Muscle layer of duodenum (tissue), 2 donors: Measurements from ENCODE around the gene PRKG1.

Source experiments
- H3K27ac ChIP-seq: one replicate; pipeline ENCODE4 v1.7.0; 2013; ENCODE audit warnings: mild to moderate bottlenecking, low read length
- H3K27me3 ChIP-seq: one replicate; pipeline ENCODE4 v1.7.0; 2013; ENCODE audit warnings: low read depth, mild to moderate bottlenecking, control low read depth, low read length
- H3K36me3 ChIP-seq, 2 donors: one replicate each; pipeline ENCODE4 v1.7.0; 2013; ENCODE audit warnings: low read length in 2 of 2, control low read depth in 1 of 2, mild to moderate bottlenecking in 1 of 2; ENCODE audit not compliant: insufficient read depth in 2 of 2, control insufficient read depth in 1 of 2
- H3K4me1 ChIP-seq, 2 donors: one replicate each; pipeline ENCODE4 v1.7.0; 2013; ENCODE audit warnings: low read length in 2 of 2, mild to moderate bottlenecking in 2 of 2, control low read depth in 1 of 2, moderate library complexity in 1 of 2; ENCODE audit not compliant: insufficient read depth in 2 of 2, control insufficient read depth in 1 of 2
- H3K4me3 ChIP-seq, 2 donors: one replicate each; pipeline ENCODE4 v1.7.0; 2013; ENCODE audit warnings: low read length in 2 of 2, low read depth in 1 of 2, mild to moderate bottlenecking in 1 of 2
- H3K9me3 ChIP-seq, 2 donors: one replicate each; pipeline ENCODE4 v1.7.0; 2013; ENCODE audit warnings: low read length in 2 of 2, control low read depth in 1 of 2, mild to moderate bottlenecking in 1 of 2; ENCODE audit not compliant: control insufficient read depth in 1 of 2
- donor health status: healthy.

Gene PRKG1

DNA sequence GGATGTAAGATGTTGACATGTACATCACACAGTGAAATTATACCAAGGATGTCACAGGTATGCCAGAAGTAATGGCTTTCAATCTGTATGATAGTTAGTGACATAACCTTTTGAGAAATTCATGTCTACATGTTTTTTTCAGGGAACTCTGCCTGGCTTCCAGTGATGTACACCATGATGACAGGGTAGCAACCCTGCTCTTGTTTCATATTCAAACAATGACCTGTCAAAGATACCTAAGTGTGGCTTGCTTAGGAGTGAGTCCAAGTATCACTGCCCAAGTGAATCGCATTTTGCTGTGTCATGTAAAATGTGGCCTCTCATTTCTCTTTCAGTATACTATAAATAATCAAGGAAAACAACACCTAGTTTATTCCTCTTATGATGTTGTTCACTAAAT is 1033.9 kb downstream of the PRKG1 start:
- no peaks in the 10 kb centered on the region for H3K27me3 ChIP-seq
- no peak overlapping the region for H3K4me3 ChIP-seq
- H3K4me1 ChIP-seq = no peaks in the 10 kb centered on the region
- no peaks in the 10 kb centered on the region for H3K36me3 ChIP-seq
- H3K27ac ChIP-seq = no peak overlapping the region
- H3K9me3 ChIP-seq = no peaks in the 10 kb centered on the region

DNA sequence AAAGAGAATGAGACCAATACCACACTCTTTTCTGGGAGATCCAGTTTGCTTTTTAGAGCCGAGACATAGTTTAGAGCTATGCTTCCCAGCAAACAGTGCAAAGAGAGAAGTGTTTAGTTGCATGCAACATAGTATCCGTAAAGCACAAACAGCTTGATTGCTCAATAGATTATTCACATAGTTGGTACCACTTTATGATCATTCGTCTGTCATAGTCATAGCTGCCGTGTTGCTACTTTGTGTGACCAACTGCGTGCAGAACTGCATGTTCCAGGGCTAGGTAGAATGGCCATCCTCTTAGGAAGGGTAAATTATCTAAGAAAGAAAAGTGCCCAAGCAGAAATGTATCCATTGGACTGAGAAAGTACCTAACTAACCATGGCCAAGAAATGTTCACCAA is 1036.3 kb downstream of the PRKG1 start:
- Histone ChIP-seq H3K36me3 (no peaks in the 10 kb centered on the region), H3K27ac (no peak overlapping the region), H3K4me1 (no peaks in the 10 kb centered on the region), H3K4me3 (no peak overlapping the region), H3K27me3 (no peaks in the 10 kb centered on the region), H3K9me3 (no peaks in the 10 kb centered on the region)

DNA sequence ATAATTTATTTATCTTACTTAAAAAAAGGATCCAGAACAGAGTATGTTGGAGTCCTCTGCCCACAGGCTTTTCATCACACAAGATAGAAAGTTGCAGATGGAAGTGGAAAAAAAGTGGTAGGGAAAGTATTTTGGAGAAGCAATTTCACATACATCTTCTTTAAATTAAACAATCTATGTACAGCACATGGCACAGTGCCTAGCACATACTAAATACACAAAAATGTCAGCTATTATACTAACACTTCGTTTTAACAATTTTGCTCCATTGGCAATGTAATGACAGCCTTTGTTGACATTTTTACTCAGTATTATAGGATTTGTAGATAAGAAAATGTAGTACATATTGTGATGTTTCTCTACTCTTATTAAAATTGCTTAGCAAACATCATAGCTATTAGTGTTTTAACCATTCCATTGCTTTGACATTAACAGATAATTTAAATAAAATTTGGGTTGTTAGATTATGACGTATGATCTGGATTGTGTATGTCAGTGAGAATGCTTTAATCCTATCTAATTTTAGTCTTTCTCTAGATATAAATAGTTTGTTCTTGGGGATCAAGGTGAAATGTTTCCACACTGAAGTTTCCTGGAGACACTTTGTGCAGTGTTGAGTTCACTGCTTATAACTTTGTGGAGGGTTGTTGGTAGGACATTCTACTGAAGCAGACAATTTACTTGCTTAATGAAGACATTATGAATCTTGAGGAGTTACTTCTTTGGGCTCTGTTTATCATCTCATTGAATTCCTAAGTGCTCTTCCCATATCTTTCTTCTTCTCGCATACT is 1037.0 kb downstream of the PRKG1 start:
- Histone ChIP-seq H3K27me3 (no peaks in the 10 kb centered on the region), H3K4me1 (no peaks in the 10 kb centered on the region), H3K4me3 (no peak overlapping the region), H3K27ac (no peak overlapping the region), H3K9me3 (no peaks in the 10 kb centered on the region), H3K36me3 (no peaks in the 10 kb centered on the region)

DNA sequence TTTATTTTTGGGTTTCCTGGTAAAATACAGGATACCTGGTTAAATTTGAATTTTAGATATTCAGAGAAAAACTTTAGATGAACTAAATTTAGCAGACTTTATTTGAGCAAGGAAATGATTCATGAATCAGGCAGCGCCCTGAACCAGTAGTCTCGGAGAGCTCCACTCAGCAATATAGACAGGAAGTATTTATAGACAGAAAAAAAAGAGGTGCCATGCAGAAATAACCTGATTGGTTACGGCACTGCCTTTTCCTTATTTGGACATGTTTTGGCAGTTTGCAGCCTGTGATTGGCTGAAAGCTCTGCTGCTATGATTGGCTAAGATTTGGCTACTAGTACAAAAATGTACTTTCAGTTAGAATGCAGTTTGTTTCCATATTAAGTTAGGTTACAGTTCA is 1041.5 kb downstream of the PRKG1 start:
- Histone ChIP-seq H3K27ac (no peak overlapping the region), H3K9me3 (no peaks in the 10 kb centered on the region), H3K4me1 (no peaks in the 10 kb centered on the region), H3K4me3 (no peak overlapping the region), H3K36me3 (no peaks in the 10 kb centered on the region), H3K27me3 (no peaks in the 10 kb centered on the region)

DNA sequence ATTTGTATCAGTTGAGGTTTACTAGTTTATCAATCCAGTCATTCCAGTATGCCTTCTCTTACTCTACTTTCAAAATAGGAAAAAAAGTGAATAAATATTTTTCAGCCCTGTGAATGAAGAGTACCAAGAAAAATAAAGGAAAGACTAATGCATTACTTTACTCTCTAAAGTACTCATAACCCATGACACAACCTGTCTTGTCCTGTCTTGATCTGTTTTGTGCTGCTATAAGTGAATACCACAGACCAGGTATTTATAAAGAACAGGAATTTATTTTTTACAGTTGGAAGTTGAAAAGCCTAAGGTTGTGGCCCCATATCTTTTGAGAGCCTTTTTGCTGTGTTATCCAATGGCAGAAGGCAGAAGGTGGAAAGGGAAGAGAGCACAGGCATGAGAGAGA is 1045.2 kb downstream of the PRKG1 start:
- H3K9me3 ChIP-seq = no peaks in the 10 kb centered on the region
- H3K4me1 ChIP-seq = no peaks in the 10 kb centered on the region
- H3K27me3 ChIP-seq = no peaks in the 10 kb centered on the region
- H3K27ac ChIP-seq = no peak overlapping the region
- H3K4me3 ChIP-seq = no peak overlapping the region
- H3K36me3 ChIP-seq = no peaks in the 10 kb centered on the region

DNA sequence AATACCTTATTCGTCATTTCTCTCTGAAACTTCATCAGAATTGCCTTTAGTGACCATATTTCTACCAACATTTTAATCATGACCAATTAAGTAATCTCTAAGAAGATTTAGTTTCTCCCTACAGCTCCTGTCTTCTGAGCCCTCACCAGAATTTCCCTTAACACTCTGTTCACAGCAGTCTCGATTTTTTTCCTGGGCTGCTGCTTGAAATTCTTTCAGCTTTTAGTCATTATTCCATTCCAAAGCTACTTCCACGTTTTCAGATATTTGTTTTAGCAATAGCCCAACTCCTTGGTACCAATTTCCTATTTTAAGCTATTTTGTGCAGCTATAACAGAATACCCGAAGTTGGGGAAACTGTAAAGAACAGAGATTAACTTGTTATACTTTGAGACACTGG is 1047.4 kb downstream of the PRKG1 start:
- Histone ChIP-seq H3K4me3 (no peak overlapping the region), H3K36me3 (no peaks in the 10 kb centered on the region), H3K27me3 (no peaks in the 10 kb centered on the region), H3K27ac (no peak overlapping the region), H3K9me3 (no peaks in the 10 kb centered on the region), H3K4me1 (no peaks in the 10 kb centered on the region)

DNA sequence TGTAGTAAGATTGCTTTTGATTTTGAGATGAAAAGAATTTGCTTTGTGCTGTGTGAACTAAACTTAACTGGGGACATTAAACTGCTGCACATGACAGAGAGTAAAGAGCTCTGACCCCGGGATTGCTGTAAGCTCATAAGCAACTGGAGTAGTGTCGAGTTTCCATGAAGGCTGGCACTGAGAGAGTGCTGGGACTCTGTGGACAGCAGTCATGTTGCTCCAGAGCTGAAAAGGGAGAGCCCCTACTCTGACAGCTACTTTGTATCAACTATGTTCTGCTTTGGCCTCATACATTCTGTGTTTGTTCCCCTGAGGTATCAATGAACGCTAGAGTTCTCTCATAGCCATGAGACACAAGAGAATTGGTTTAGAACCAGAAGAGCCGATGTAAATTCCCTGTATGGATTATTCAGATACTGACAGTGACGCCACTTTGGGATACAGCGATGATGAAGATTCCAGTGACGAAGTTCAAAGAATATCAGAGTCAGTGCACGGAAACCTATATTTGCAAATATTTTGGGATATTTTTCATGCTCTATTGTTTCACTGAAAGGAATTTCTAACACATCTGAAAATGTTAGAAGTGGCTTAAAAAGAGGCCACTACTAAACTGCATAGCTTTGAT is 1053.9 kb downstream of the PRKG1 start:
- Histone ChIP-seq H3K36me3 (no peaks in the 10 kb centered on the region), H3K27ac (no peak overlapping the region), H3K27me3 (no peaks in the 10 kb centered on the region), H3K4me3 (no peak overlapping the region), H3K9me3 (no peaks in the 10 kb centered on the region), H3K4me1 (no peaks in the 10 kb centered on the region)

DNA sequence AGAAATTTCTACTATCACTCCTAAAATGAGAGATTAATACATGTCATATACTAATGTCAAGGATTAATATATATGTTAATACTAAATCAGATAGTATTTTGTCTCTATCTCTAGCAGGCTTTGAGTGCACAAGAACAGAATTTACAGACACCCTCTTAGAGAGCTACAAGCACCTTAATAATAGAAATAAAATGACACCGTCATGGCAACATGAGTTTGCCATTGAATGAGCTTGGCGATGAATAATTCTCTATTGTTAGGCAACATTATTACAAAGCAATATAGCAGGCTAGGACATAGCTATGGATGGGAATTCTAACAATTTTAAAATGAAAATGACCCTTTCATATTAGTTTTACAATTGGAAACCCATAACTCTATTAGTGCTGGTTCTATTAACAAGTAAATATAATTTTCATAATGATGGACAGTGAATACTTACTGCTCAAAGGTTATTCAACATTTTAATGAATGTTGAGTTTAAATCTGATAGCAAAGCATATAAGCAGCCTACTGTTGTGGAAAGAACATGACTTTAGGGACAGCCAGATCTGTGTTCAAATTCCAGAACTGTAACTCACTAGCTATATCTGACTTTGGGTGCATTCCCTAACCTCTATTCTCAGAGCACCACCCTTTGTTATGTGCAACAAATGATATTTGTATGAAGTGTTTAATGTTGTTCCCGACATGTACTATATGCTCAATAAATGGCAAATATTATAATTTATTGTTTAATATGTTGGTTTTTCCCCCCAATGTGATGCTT is 1055.3 kb downstream of the PRKG1 start:
- Histone ChIP-seq H3K27ac (no peak overlapping the region), H3K4me3 (no peak overlapping the region), H3K9me3 (no peaks in the 10 kb centered on the region), H3K36me3 (no peaks in the 10 kb centered on the region), H3K27me3 (no peaks in the 10 kb centered on the region), H3K4me1 (no peaks in the 10 kb centered on the region)

DNA sequence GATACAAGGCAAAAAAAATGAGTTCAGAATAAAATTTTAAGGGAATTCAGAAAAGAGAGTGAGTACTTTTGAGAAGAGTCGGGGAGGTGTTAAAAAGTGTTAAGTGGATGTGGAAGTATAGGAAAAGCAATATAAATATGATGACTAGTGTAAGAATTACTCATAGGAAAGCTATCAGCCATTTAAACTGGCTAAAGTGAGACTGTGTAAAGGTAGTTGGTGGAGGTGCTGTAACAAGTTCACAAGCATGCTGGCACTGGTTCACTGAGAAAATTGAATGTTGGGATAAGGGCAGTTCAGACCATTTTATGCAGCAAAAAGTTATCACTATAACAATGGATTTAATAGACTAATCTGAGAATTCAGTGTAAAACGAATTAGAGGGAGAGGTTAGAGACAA is 1060.8 kb downstream of the PRKG1 start:
- Histone ChIP-seq H3K4me1 (no peaks in the 10 kb centered on the region), H3K27me3 (no peaks in the 10 kb centered on the region)

DNA sequence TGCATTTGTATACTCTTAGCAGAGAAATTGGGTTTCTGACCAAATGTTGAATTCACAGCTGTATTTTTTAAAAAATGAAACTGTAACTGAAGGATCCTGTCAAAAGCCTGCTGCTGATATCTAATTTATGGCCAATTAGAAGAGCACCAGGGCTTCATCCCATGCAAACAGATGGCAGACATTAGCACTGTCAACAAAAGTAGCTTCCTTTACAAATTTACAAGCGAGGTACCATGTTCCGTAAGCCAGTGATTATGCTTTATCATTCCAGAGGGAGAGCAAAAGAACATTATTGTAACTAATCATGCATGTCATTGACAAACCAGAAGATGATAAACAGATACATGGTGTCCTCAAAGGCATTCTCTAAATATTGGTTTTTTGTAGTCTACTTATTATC is 1062.6 kb downstream of the PRKG1 start:
- Histone ChIP-seq H3K4me1 (no peaks in the 10 kb centered on the region), H3K9me3 (no peaks in the 10 kb centered on the region), H3K27me3 (no peaks in the 10 kb centered on the region), H3K4me3 (no peak overlapping the region), H3K27ac (no peak overlapping the region), H3K36me3 (no peaks in the 10 kb centered on the region)

More for the DNA sequence above, 1060.8 kb downstream of the PRKG1 start:
- Histone ChIP-seq H3K27ac (no peak overlapping the region), H3K36me3 (no peaks in the 10 kb centered on the region), H3K9me3 (no peaks in the 10 kb centered on the region), H3K4me3 (no peak overlapping the region)

DNA sequence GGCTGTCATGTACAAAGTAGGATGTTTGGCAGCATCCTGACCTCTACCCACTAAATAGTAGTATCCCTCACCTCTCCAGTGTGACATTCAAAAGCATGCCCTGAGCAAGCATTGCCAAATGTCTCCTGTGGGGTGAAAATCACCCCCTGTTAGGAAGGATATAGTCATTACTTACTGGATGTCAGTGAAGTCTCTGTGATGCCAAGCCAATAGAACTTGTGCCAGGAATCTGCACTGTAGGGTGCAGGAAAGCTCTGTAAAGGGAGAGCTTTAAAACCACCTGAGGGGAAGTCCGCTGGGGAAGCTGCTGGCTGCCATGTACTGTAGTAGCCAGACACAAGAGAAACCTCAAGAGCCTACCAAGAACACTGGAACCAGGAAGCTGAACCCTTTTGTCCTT is 1069.1 kb downstream of the PRKG1 start:
- Histone ChIP-seq H3K36me3 (no peaks in the 10 kb centered on the region), H3K9me3 (no peaks in the 10 kb centered on the region), H3K4me3 (no peak overlapping the region), H3K27me3 (no peaks in the 10 kb centered on the region), H3K4me1 (peaks cover 0 to 8% of the 10 kb centered on the region in 2 donors), H3K27ac (no peak overlapping the region)
